GM12891 (cell line): ENCODE results near the gene ARID1B.
A peak's percentile ranks its signal among the peaks of the same experiment; 100 is the strongest.

Source experiments
- DNase-seq: peaks from one replicate; pipeline ENCODE4 v3.0.0; 2011; ENCODE audit warnings: low spot score; ENCODE audit not compliant: insufficient read length
- FAIRE-seq: peaks from 2 replicates; lab custom pipeline; 2011; peaks lifted over from hg19 to GRCh38; lab: Jason Lieb, UNC
- PAX5 ChIP-seq: IDR thresholded peaks from 2 replicates; pipeline ENCODE4 v1.6.1; 2011; ENCODE audit warnings: low read length, moderate library complexity, mild to moderate bottlenecking; ENCODE audit not compliant: insufficient read depth, severe bottlenecking
- POLR2A ChIP-seq: IDR thresholded peaks from 2 replicates; pipeline ENCODE4 v1.6.1; 2011; ENCODE audit warnings: low read depth, low read length, control low read depth
- POLR2AphosphoS5 ChIP-seq: IDR thresholded peaks from 2 replicates; pipeline ENCODE4 v1.6.1; 2011; ENCODE audit warnings: low read depth, low read length, control low read depth
- POU2F2 ChIP-seq: IDR thresholded peaks from 2 replicates; pipeline ENCODE4 v1.6.1; 2011; ENCODE audit warnings: low read depth, mild to moderate bottlenecking, control low read depth, low read length, moderate library complexity
- SPI1 ChIP-seq: IDR thresholded peaks from 2 replicates; pipeline ENCODE4 v1.6.1; 2011; ENCODE audit warnings: low read depth, low read length, control low read depth
- TAF1 ChIP-seq: IDR thresholded peaks from 2 replicates; pipeline ENCODE4 v1.6.1; 2011; ENCODE audit warnings: low read depth, low read length, control low read depth

ARID1B gene

DNA sequence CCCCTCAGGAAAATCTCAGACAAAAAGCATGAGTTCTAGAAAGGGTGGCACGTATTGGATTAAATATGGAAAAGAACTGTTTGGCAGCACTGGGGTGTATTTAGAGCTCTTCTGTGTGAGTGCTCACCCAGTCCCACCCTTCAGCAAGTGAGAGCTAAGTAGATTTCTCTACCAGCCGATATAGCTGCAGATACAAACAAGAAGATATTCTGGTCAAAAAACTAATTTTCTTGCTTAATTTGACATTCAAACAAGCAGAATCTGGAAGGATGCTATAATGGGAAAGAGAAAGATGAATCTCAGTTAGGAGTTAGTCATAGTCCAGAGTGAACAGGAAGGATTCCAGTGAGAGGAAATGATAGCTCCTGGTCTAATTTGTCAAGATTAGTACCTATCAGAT is 314.1 kb downstream of the ARID1B start:
- FAIRE-seq = no peak
- TF ChIP-seq SPI1 = no peak
- no peak for TF ChIP-seq POU2F2
- TF ChIP-seq TAF1 = no peak
- DNase-seq = no peak

DNA sequence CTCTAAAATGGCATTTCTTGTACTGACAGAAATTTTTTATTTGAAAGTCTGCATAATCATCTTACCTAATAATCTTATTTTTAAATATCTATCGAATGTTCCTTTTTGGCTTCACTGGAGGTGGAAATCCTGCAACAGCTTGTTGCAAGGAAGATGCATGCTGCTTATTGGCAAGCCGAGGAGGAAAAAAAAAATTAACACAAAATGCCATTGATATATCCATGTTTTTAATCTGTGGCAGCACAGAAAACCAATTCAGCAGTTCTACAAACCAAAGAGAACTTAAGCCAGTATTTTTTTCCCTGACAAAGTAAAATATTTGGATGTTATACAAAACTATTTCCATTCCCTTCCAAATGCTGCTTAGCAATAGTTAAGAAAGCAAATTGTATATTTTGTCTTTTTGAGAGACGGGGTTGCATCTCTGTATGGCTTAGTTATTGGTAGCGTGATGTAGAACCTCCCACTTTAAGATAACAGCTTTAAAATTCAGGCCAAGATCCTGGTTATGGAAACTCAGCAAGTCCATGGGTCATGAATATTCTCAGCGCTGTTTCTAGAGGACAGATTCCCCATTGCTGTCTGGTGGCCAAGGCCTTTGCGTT is 314.8 kb downstream of the ARID1B start:
- TF ChIP-seq POU2F2 (no peak), POLR2A (no peak), POLR2AphosphoS5 (no peak), PAX5 (no peak), TAF1 (no peak), SPI1 (no peak)
- FAIRE-seq (no peak), DNase-seq (no peak)

DNA sequence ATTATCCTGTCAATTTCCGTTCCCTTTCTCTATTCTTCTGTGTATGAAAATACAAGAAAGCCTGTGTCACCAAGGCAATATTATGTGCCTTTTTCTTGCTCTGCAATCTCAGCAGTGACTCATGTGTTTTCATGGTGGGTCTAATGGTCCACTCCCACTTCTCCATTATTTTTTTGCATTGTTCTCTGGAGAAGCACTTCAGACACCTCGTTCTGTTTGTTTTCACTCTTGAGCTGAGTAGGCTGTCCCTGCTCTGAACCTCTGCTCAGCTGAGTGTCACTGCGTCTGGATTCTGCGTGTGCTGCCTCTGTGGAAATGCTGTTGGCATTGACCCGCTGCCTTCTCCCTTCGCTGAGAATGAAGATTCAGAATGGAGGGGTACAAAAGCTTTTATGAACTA is 315.6 kb downstream of the ARID1B start:
- FAIRE-seq (no peak), DNase-seq (no peak)
- TF ChIP-seq SPI1 (peak; percentile 13; the same call in 1 of the 2 replicates), PAX5 (no peak), POLR2AphosphoS5 (no peak), POU2F2 (no peak)

DNA sequence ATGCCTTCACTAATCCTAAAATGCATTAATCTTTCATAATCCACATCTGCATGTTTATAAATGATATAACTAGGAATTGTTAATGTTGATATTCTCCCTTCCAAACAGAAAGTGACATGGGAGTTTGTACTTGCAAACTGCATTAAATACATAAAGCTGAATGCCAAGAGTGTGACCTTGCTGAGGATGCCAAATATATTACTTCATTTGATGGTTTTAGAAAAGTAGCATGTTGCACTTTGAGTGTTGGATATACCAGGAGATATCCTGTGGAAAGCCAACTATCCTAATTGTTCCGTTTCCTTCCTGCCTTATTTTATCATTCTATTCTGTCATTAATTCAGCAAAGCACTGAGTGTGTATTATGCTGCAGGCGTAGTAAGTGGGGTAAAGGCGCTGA is 316.4 kb downstream of the ARID1B start:
- FAIRE-seq (no peak), DNase-seq (no peak)
- TF ChIP-seq POLR2AphosphoS5 (no peak), POU2F2 (no peak)

DNA sequence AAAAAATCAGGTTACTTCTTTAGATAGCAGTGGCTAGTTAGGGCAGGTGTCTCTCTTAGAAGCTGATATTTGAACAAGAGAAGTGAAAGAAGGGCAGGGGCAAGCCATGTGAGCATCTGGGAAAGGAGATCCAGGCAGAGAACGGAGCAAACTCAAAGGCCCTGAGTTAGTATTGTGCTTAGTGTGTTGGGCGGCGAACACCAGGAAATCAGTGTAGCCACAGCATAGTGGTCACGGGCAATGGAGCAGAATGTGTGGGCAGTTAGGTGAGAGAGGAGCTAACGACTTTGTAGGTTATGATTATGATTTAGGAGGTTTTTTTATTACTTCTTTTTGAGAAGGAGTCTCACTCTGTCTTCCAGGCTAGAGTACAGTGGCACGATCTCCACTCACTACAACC is 316.9 kb downstream of the ARID1B start:
- DNase-seq (peak; percentile 10), FAIRE-seq (peak; percentile 78)
- TF ChIP-seq TAF1 (no peak), PAX5 (peak; percentile 81)

DNA sequence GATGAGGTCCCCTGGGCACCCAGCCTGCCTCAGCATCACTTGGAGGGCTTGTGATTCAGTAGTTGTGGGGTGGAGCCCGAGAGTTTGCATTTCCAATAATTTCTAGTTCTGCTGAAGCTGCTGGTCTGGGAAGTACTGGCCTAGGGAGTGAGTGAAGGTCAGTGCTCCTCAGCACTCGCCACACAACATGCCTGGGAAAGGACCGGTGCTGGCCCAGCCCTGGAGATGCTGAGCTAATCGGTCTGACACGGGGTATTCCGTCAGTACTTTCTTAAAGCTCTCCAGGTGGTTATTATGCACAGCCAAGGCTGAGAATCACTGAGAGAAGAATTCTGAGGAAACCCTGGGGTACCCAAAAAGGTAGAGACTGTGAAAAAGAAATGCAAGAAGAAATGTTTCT is 317.9 kb downstream of the ARID1B start:
- no peak for FAIRE-seq
- TF ChIP-seq TAF1 (no peak), POU2F2 (no peak), SPI1 (no peak), POLR2AphosphoS5 (no peak), PAX5 (no peak), POLR2A (no peak)

DNA sequence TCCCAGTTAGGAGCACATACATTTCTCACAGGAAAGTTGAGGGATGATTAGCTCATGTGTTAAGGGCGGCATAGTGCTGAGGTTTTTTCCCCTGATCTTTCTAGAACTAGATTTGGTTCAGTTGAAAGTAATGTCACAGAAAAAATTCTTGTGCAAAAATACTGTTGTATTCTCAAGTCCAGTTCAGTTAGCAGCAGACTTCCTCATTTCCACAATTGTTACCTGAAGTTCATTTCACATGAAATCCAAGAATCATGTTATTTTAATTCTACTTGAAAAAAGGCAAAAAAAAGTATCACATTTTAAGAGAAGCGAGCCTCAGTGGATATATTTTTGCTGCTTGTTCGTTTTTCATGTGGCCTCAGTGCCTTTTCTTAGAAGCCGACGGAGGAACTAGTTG is 318.4 kb downstream of the ARID1B start:
- no peak for FAIRE-seq
- TF ChIP-seq POU2F2 = no peak
- no peak for TF ChIP-seq PAX5
- TF ChIP-seq SPI1 = no peak
- no peak for TF ChIP-seq POLR2AphosphoS5
- no peak for TF ChIP-seq POLR2A
- no peak for TF ChIP-seq TAF1
- no peak for DNase-seq

More for the DNA sequence above, 317.9 kb downstream of the ARID1B start:
- no peak for DNase-seq

- FAIRE-seq = no peak
- TF ChIP-seq POU2F2 = no peak
- no peak for TF ChIP-seq POLR2A
- TF ChIP-seq SPI1 = no peak
- no peak for TF ChIP-seq TAF1
- TF ChIP-seq PAX5 = no peak
- no peak for TF ChIP-seq POLR2AphosphoS5
- no peak for DNase-seq
Observed at GRCh38 chr6:157096105-157096504, 318.9 kb downstream of the ARID1B start.

- FAIRE-seq = no peak
- no peak for DNase-seq
- TF ChIP-seq TAF1 (no peak), POLR2AphosphoS5 (no peak), POU2F2 (no peak), PAX5 (no peak), POLR2A (no peak), SPI1 (no peak)
Observed at GRCh38 chr6:157096522-157096921, 319.3 kb downstream of the ARID1B start.

GRCh38 chr6:157097255-157097955 is 320.2 kb downstream of the ARID1B start:
- TF ChIP-seq POU2F2 (no peak), PAX5 (no peak), POLR2A (no peak), SPI1 (no peak), POLR2AphosphoS5 (no peak)
- no peak for DNase-seq
- no peak for FAIRE-seq
